GM04503 (cell line): ENCODE results near the gene LBX2.
"Not testable (repeated sequence)": the region's sequence is repeated elsewhere in the genome, so short reads cannot be mapped to it uniquely, and the experiment has no call there.

Experiments used
- DNase-seq: peaks from one replicate; pipeline ENCODE4 v3.0.0-alpha.2; 2012; ENCODE audit warnings: low read depth

Gene LBX2

DNA sequence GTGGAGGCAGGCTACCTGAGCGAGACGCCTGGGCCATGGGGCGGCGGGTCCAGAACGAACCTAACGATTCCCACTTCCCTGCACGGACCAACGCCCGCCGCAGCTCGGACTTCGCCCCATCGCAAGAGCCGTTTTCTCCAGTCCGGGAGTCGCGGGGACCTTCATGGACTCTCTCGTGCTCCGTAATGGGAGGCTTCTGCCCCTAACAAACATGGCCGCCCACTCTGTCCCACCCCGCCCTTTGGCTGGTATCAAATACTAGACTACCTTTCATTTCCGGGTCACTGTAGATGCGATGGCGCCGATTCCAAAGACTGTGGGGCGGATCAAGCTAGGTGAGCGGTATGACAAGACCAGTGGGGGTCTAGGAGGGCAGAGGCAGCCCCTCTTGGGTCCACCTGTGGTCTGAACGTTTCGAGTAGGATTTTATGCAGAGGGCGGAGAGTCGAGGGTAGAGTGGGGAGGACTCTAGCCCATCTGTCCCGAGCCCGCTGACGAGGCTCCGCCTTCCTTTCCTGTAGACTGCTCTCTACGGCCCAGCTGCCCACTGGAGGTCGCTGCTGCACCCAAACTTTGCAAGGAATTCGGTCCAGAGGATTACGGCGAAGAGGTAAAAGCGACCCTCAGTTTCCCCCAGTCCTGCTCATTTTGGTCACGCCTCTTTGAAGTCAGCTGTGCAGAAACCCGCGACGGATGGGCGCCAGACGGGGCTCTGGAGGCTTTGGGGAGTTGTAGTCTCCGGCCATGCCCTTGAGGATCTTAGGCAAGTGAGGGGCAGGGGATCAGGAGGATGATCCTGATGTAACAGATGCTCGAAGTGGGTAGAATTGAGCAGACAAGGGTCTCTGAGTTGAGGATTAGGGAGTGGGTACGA is 16.4 kb downstream of the LBX2 start, which contains the start of the genes CCDC142 and TTC31:
Gene CCDC142, minus strand, starts transcription at position 198 of the 874 bp plus-strand sequence. Its CDS starts 161 bp downstream, at position 37.
Gene TTC31, plus strand, starts transcription at position 281 of the 874 bp plus-strand sequence. Its CDS starts 15 bp downstream, at position 296.
- DNase-seq, result peak; percentile 84

DNA sequence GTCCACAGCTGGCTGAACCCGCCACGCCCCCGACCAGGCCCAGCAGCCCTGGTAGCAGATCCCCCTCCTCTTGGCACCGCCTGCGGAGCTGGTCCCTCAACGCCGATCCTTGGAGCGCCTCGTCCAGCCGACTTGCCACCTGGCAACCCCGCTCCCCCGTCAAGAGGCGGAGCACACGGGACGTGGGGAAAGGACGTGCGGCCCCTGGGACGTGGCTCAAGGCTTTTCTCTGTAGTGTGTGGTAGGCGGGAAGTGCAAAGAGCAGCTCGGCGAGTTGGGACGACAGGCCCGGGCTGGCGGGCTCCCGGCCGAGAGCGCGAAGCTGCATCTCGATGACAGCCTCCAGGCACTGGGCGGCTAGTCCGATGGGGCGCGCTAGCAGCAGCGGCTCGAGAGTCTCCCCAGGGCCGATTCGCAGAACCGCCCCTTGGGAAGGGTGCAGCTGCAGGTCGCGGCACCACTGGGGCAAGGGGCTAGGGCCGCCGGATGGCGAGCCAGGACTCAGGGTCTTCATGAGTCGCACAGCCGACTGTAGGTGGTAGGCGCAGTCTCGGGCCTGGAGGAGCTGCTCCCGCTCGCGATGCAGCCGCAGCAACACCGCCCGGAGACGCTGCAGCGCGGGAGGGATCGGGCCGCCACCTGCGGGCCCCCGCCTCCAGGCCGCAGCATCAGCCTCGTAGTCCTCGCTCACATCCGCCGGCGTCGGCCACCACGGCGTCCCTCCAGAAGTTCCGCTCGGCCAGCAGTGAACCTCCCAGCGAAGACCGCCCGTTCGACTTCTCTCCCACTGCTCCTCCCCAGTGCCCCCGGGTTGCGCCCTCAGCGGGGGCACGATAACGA is 17.2 kb downstream of the LBX2 start:
- DNase-seq, result no peak

DNA sequence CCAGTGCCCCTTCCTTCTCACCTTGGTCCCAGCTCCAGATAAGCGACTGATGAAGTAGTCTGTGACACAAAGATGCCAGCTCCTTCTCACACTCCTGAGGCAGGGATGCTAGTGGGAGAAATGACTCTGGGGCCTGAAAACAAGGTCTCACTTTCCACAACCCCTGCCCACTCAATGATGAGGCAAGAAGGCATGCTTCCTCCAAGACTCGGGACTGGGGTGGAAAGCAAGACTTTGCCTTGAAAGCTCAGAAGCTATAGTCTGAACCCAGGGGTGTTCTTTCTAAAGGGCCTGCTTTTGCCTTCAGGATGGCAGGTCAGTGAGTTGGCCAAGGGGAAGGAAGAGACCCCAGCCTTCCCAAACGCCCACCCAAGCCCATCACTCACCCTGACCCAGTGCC is 18.0 kb downstream of the LBX2 start:
- DNase-seq, result no peak

DNA sequence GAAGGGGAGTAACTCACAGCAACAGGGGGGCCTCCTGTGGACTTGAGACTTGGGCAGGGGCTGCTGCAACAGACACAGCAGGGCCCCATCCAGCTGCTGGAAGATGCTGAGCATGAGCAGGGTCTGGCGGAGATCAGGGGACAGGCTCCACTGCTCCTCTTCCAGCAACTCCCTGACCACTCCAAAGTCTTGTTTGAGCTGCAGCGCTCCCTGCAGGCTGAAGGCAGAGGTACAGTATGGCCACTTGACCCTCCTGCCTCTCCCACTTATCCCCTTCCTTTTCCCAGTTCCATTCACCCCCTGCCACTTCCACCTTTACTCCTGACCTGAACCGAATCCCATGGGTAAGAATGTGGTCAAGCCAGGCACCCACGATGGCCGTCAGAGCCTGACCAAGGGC is 24.5 kb downstream of the LBX2 start:
- DNase-seq, result no peak

DNA sequence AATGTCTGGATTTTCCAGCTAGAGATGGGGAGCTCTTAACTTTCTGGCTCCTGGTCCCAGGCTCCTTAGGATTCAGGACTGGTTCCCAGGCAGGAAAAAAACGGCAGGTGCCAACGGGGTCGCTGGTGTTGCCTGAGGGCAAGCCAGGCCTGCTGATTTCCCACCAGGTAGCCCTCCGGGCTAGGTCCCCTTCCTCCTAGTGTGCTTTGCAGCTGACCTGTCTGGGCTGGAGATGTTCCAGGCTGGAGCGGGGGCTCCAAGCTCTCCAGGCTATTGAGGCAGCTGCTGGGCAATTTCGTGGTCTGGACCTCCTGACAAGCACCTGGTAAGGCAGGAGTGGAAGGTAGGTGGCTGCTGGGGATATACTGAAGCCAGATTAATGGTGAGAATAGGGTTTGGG is 24.9 kb downstream of the LBX2 start:
- DNase-seq, result no peak

DNA sequence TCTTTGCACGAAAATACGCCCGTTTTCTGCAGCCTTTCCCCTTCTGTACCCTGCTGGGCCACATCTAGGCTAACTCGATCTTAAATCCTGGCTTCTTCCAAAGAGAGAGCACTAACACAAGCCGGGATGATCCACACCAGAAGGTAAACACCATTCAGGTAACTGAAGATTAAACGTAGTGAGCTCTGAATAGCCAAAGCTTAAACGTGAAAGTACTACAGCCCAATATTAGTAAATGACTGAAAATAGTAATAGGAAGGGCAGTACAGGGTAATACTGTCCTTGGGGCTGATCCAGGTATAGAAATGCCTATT is 26.5 kb downstream of the LBX2 start:
- no peak for DNase-seq

DNA sequence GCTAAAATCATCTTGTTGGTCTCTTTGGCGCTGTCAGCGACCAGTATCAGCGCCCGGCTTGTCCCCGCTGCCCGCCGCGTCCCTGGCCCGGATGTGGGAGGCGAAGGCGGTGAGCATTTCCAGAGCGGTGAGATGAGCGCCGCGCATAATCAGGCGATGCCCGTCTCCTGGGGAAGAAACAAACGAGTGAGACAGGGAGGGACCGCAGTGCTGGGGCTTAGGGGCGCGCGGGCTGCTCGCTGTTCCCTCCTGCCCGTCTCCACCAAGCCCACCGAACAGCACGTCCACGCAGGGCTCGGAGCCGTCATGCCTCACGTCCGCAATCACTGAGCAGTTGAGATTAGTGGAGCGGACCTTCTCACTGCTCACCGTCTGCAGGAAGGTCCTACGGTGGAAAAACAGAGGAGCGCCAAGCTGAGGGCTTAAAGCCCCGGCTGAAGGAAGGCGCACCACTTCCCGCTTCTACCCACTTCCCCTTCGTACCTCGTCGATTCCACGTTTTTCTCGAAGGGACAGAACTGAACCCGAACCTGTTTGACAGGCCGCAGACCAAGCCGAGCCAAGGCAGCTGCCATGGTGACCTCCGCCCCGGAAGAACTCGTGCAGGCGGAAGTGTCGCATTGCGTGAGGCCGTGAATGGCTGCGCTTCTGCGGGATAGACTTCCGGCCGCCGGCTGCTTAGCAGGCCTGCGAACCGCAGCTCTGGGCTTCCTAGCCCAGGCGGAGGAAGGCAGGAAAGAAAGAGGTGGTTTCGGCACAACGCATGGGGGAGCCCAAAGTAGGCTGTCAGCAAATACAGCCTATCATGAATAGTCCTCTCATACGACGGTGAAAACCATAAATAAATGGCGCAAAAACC is 27.1 kb downstream of the LBX2 start, which contains the start of gene MRPL53:
Gene MRPL53, minus strand, starts transcription at position 595 of the 859 bp plus-strand sequence. Its CDS starts 20 bp downstream, at position 575.
- DNase-seq, result peak; percentile 67

DNA sequence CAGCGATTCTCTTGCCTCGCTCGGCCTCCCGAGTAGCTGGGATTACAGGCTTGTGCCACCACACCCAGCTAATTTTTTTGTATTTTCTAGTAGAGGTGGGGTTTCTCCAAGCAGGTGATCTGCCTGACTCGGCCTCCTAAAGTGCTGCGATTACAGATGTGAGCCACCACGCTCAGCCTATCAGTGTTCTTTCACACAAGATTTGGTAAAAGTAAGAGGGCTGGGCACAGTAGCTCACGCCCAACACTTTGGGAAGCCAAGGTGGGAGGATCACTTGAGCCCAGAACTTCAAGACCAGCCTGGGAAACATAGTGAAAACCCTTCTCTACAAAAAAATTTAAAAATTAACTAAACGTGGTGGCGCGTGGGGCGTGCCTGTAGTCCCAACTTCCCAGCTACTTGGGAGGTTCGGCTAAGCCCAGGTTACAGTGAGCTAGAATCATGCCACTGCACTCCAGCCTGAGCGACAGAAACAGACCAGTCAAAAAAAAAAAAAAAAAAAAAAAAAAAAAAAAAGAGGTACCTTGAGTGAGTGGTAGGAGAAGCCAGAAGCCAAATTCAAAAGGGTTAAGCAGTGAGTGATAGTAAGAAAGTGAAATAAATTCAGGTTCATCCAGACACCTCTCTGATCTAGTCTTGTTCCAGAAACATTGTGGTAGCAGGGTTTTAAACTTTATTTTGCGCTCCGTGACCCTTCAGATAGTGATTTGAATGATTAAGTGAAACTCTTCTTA is 27.9 kb downstream of the LBX2 start:
- no peak for DNase-seq

DNA sequence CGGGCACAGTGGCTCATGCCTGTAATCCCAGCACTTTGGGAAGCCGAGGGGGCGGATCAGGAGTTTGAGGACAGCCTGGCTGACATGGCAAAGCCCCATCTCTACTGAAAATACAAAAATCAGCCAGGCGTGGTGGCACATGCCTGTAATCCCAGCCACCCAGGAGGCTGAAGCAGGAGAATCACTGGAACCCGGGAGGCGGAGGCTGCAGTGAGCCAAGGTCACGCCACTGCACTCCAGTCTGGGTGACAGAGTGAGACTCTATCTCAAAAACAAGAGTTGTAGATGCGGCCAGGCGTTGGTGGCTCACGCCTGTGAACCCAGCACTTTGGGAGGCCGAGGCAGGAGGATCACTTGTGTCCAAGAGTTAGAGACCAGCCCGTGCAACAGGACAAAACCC is 28.7 kb downstream of the LBX2 start:
- not testable (repeated sequence) for DNase-seq

DNA sequence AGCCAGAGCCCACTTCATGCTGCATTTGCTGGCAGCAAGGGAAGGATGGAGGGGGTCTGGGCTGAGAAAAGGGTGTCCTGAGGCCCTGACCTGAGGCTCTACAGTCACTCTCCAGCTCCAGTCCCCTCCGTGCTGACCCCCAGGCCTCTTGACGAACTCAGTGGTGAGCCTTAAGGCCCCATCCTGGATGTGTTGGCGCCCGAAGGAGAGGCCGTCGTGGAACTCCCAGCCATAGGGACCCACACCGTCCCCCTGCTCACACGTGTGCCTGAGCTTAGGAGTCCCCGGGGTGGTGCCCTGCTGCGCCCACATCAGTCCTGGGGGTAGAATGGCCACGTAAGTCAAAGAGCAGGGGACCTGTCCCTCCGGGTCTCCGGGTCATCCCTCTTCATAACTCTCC is 35.0 kb downstream of the LBX2 start:
- DNase-seq, result no peak

DNA sequence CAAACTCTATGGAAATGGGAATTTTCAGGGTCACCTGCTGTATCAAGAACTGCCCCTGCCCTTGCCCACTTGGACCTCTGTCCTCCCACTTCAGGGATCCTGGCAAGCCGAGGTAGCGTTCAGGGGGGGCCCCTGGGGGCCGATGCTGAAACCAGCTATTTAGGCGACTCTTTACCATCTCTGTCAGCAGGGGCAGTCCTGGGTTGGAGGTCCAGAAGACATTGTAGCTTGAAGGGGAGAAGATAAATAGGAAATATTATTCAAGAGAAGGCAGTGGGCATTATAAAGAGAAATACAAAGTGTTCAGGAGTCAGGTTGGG is 36.7 kb downstream of the LBX2 start:
- DNase-seq, result no peak

DNA sequence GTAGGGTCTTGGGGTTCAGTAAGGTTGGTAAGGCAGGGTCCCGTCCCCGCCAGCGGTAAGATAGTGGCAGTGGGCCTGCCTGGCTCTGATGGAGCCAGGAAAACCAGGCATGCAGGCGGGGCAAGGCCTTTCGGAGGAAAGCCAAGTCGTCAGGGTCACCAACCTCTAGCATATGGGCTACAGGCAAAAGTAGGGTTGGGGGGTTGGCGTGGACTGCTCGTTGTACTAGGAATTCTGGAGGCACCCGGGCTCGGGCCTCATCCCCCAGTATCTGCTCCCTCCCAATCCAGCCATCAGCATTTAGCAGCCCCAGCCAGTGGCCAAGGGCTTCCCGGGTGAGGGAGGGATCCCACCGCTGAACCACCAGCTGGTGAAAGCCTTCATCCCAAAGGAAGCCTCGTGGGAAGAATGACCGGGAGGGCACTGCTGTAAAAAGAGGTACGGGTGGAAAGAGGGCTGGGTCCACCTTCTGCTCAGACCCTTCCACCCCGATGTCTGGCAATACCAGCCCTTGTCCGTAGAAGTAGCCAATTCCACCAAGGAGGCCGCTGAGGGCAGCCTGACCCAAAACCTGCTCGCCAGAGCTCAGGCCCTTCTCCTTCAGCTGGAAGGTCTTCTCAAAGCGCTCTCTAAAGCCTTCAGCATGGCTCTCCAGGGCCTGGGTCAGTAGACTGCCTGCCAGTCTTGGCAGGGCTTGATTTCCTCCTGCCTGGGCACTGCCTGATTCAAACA is 37.2 kb downstream of the LBX2 start:
- no peak for DNase-seq

DNA sequence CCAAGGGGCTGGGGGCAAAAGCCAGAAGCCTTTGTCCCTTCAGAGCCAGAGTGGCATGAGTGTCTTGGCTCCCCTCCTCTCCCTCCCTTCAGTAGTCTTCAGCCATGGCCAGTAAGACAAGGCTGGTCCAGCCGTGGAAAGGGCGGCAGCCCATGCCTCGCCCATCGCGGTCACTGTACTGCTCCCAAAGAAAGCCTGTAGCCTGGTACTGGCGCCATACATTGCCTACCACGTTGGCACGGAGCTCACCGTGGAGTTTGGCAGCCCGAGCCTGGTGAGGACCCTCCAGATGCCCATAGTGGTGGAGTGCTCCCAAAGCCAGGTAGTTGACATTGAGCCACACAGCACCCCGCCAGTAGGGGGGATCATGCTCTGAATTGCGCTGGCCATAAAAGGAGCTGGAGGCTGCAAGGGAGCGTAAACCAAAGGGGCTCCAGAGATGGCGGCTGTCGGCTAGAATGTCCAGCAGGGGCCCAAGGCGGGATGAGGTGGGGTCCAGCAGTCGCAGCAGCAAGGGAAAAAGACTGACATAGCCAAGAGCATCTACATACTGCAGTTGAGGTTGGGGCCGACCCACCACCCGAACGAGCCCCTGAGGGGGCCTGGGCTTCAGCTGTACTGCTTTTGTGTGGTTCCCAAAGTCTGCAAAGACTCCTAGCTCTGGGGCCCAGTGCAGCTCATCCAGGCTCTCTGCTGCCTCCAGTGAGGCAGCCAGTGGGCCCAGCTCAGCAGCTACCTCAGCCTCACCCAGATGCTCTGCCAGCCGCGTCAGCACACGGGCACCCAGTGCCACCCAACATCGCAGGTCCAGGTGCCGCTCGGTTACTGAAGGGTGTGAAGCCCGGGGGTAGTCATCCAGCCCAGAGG is 38.0 kb downstream of the LBX2 start:
- no peak for DNase-seq

DNA sequence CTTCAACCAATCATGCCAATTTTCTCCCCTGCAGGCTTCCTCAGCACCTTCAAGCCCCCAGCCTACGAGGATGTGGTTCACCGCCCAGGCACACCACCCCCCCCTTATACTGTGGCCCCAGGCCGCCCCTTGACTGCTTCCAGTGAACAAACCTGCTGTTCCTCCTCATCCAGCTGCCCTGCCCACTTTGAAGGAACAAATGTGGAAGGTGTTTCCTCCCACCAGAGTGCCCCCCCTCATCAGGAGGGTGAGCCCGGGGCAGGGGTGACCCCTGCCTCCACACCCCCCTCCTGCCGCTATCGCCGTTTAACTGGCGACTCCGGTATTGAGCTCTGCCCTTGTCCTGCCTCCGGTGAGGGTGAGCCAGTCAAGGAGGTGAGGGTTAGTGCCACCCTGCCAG is 39.2 kb downstream of the LBX2 start:
- DNase-seq, result not testable (repeated sequence)

DNA sequence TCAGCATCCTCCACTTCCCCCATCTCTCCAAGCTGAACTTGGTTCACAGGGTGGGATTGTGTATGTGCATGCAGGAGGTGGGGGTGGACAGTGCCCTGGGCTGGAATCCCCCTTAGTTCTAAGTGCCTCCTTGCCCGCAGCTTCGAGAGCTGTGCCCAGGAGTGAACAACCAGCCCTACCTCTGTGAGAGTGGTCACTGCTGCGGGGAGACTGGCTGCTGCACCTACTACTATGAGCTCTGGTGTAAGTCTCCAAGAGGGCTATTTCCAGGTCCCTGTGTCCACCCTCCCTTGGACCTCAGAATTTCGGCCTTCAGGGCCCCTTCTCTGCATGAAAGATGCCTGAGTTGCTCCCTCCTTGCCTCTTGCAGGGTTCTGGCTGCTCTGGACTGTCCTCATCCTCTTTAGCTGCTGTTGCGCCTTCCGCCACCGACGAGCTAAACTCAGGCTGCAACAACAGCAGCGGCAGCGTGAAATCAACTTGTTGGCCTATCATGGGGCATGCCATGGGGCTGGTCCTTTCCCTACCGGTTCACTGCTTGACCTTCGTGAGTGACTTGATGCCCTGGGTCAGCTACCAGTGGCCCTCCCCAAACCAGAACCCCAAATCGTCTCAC is 39.8 kb downstream of the LBX2 start:
- not testable (repeated sequence) for DNase-seq

DNA sequence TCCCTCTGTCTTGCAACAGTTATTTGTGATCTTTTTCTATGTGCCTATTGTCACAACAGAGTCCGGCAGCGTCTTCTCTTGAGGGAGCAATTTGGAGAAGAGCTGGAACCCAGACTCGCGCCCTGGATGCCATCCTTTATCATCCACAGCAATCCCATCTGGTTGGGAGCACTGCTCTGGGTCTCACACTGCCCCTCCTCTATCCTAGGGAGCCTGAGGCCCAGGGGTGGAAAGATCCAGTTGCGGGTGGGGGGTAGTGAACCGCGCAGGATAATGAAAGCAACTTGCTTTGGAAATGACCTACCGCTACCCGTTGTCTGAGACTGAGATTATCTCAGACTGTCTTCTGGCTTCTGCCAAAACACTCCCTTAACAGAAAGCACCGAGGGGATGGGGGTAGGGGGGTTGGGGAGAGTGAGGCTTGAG is 40.5 kb downstream of the LBX2 start:
- no peak for DNase-seq

DNA sequence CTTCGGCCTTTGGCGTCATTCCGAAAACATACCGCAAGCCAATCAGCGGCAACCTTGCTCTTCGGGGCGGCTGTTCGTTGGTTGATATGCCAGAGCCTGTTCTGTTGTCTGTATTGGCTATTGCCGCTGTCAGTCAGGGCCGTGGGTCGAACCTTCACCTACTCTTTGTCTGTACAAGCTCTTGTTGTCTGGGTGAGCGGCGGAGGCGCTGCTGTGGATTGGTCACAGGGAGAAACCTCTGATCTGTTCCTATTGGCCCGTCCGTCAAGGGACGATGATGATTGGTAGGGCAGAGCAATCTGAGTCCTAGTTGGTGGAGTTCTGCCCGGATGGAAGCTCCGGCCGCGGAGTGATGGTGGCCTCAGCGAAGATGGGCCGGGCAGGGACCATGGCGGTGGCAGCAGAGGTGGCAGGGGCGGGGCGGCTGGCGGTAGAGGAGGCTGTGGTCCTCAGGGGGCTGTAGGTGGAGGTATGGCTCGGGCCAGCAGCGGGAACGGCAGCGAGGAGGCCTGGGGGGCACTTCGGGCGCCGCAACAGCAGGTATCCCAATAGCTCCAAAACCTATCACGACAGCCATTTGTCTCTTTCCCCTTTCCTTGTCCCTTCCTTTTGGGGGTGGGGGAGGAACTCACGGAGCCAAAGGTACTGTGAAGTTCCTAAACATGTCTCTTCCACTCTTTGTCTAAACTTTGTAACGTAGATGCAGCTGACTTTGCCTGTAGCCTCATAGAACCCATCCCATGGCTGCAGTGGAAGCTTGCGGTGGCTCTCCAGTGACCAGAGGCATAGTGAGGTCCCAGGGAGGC is 41.1 kb downstream of the LBX2 start, which contains the start of gene WBP1:
Gene WBP1, plus strand, starts transcription at position 307 of the 806 bp plus-strand sequence. Its CDS starts 165 bp downstream, at position 472.
- DNase-seq, result peak; percentile 100

DNA sequence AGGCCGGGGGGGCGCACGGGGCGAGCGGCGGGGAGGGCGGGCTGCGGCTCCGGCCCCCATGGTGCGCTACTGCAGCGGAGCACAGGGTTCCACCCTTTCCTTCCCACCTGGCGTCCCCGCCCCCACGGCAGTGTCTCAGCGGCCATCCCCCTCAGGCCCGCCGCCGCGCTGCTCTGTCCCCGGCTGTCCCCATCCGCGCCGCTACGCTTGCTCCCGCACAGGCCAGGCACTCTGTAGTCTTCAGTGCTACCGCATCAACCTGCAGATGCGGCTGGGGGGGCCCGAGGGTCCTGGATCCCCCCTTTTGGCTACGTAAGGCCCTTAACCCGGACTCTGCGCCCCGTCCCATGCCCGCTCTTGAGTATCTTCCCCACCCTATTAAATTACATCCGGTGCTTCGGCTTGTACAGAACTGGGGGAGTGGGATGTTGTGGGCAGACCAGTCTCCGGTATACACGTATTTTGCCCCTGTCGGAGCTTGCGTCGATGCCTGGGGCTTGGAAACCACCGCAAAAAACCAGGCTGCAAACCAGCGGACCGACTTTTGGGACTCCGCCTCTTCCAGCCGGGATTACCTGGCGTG is 41.8 kb downstream of the LBX2 start:
- DNase-seq, result no peak
